GM12892 (cell line): Measurements from ENCODE around the gene TUT7.

Source experiments
- POLR2A ChIP-seq: IDR thresholded peaks from 2 replicates; pipeline ENCODE4 v1.6.1; 2011; ENCODE audit warnings: low read depth, low read length, control low read depth
- POLR2AphosphoS5 ChIP-seq: IDR thresholded peaks from 2 replicates; pipeline ENCODE4 v1.6.1; 2011; ENCODE audit warnings: low read depth, low read length, control low read depth

DNA sequence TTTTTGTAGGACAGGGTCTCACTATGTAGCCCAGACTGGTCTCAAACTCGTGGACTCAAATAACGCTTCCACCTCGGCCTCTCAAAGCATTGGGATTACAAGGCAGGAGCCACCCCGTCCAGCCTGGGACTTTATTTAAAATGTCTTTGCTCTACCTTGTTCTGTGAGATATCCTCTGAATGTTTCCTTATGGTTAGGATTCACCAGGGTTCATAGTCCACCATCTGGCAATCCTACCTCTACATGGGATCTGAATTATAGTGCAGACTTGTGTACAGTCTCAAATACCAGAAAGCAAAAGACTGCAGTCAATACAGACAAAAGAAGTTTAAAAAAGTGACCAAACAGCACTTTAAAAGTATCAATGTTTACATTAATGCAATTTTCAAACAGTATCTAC, 82.0 kb downstream of the TUT7 start:
- TF ChIP-seq POLR2AphosphoS5 (no peak), POLR2A (no peak)
